ENCODE data around the gene NDUFAB1.
"Not testable (repeated sequence)": the region's sequence is repeated elsewhere in the genome, so short reads cannot be mapped to it uniquely, and the experiment has no call there.

Gene NDUFAB1

GRCh38 chr16:23544436-23544835 is 51.7 kb downstream of the NDUFAB1 start:
- no peak for DNase-seq

- not testable (repeated sequence) for DNase-seq
These were observed 55.3 kb downstream of the NDUFAB1 start for GRCh38 chr16:23540817-23541178.

- DNase-seq: no peak
These were observed 55.9 kb downstream of the NDUFAB1 start for GRCh38 chr16:23539984-23540816.

DNA sequence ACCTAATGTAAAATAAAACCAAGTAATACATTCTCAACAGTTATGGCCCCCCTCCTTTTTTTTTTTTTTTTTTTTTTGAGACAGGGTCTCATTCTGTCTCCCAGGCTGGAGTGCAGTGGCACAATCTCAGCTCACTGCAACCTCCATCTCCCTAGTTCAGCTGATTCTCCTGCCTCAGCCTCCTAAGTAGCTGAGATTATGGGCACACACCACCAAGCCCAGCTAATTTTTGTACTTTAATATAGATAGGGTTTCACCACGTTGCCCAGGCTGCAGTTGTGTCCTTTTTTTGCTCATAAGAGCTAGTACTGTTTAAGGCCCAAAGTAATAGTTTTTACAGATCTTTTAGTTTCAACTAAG is 57.2 kb downstream of the NDUFAB1 start:
- DNase-seq: no peak

DNA sequence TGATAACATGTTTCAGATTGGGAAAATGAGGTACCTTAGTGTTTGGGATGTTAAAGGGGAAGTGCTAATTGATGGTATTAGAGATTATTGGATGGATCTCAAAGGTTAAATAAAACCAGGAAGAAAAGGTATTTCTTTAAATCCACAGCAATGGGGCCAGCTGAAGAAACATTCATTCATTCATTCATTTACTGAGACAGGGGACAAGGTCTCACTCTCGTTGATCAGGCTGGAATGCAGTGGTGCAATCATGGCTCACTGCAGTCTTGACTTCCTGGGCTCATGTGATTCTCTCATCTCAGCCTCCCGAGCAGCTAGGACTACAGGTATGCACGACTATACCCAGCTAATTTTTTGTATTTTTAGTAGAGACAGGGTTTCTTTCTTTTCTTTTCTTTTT is 58.7 kb downstream of the NDUFAB1 start:
- DNase-seq: no peak

GRCh38 chr16:23535901-23536300 is 60.2 kb downstream of the NDUFAB1 start:
- DNase-seq: no peak

DNA sequence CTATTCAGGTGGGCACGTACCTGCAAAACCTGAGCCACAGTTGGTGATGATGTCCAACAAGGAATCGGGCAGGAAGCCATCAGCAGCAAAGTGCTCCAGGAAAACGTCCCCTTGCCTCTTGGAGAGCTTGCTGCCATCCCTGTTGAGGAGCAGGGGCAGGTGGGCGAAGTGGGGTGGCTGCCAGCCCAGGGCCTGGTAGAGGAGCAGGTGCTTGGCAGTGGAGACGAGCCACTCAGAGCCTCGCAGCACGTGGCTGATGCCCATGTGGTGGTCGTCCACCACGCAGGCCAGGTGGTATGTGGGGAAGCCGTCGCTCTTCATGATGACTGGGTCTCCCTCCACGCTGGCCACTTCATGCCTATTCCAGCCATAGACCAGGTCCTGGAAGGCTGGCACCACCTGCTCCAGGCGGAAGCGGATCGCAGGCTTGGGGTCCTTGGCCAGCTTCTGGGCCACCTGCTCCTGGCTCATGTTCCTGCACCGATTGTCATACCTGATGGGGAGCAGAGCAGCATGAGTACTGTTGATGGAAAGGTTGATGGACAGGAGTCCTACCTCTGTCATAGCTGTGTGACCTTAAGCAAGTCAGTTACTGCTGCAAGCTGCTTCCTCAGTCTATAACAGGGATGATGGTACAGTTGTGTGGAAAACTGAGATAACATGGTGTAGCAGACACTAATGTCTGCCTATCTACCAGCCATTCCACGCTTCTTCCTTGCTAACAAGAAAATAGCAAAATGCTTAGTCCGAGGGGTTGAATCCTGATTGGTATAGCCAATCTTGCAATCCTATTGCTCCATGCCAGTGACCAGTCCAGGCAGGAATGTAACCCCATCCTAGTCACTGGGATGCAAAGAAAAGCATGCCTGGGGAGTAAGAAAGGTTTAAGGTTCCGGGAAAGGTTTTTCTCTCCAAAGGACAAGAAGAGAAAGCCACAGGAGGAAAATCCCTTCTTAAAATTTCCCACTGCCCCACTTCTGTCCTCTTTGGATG is 61.0 kb downstream of the NDUFAB1 start:
- DNase-seq: no peak

DNA sequence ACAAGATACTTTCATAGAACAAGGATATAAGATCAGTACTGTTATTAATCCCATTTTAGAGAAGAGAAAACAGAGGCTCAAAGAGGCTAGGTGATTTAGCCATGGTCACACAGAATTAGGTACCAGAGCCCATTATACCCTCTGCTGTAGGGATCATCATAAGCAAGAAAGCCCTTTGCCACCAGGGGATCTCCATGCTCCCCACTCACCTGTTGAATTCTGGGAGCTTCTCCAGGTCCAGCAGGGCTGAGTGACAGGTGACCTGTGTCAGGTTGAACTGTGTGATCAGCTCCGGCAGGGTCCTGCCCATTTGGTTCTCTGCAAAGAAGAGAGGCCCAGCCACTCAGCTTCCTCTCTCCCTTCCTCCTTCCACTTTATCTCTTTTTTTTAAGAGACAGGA is 63.7 kb downstream of the NDUFAB1 start:
- DNase-seq: no peak
